Dermis microvascular lymphatic vessel endothelial cell (primary cell): ENCODE data around the gene NXN. TPM values are rescaled to one million over a fixed set of nuclear protein-coding genes. Genes with fewer than 3 reads are reported as not detected.
A peak's percentile ranks its signal among the peaks of the same experiment; 100 is the strongest.
"Not testable (repeated sequence)": the region's sequence is repeated elsewhere in the genome, so short reads cannot be mapped to it uniquely, and the experiment has no call there.

Experiments used
- DNase-seq, 2 donors: peaks; one replicate each; pipeline versions ENCODE4 v3.0.0 to v3.0.0-alpha.2; 2010; ENCODE audit warnings: low read depth in 2 of 2
- total RNA-seq: library from RNA; depleted of rRNA; stranded (reverse); fragments of >200 nt; gene quantifications from 2 replicates; pipeline ENCODE4 v1.2.1, GENCODE V29; 2014

The NXN gene
- total RNA-seq, 1 donor from 2014 or later = 91.7 TPM

DNA sequence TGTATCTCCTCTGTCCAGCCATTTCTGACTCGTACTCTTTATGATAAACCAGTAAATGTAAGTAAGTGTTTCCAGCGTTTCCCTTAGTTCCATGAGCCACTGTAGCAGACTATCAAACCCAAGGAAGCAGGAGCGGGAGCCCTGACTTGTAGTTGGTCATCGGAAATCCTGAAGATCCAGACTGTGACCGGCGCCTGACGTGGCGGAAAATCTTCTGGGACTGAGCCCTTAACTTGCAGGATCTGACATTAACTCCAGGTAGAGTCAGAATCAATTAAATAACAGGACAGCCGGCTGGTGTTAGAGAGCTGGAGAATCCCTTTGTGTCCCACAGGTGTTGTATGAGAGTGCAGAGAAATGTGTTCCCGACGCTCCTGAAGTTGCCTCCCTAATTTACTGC lies 201.5 kb downstream of the NXN start:
- no peak for DNase-seq

DNA sequence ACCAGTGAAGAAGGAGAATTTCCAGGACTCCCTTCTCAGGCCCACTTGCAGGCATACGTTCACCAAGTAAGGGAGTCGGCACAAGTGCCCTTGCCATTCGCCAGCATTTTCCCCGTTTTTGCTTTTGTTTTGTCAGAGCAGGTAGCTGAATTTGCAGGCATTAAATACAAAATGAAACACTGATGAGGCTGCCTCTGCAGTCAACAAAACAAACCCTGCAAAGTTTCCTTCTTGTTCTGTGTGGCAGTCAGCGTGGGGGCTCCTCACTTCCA lies 205.3 kb downstream of the NXN start:
- DNase-seq = no peak

DNA sequence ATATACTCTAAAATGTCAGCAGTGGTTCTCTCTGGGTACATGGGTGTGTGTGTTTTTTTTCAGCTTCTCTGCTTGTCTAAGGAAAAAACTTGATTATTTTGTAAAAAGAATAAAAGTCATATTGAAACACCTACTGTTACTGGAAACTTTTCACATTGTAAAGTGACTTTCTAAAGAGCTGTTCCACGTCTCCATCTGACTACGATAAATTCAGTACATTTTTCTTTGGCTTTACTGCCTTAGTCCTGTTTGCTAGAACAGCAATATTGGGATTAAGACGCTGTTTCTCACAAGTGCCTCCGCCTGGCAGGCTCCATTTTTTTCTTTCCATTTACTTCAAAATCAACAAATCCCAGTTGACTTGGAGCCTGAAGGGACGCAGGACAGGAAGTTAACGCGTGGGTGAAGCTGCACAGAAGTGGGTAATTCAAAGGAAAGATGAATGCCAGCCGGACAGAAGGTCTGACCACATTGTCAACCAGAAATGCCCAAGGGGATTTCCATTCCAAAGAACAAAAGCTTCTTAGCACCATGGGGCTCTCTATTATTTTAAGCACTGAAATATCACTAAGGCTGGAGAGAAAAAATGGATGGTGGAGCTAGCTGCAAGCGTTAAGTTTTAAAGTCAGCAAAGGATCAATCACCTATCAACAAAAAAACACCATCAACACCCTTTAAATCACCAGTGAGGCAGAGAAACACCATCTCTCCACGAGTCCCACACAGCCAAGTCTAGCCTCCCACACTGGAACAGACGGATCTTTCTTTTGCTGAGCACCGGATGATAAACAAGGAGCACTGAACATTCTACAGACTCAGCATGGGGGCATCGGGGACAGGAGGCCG lies 205.9 kb downstream of the NXN start:
- DNase-seq = no peak

DNA sequence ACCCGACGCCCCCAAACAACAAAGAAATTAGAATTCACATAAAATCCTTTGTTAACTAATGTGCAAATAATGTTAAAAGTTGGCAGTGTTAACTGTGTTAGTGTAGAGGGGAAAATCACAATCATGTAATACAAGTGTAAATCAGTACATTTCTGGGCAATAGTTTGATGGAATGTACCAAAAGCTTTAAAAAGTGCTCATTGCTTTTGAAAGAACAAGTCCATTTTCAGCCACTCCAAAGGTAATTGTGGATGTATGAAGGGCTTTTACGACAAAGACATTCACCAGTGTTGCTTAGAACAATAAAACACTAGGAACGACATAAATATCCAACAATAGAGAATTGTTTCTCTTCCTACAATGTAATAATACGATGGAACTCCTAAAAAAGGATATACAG lies 206.6 kb downstream of the NXN start:
- no peak for DNase-seq

DNA sequence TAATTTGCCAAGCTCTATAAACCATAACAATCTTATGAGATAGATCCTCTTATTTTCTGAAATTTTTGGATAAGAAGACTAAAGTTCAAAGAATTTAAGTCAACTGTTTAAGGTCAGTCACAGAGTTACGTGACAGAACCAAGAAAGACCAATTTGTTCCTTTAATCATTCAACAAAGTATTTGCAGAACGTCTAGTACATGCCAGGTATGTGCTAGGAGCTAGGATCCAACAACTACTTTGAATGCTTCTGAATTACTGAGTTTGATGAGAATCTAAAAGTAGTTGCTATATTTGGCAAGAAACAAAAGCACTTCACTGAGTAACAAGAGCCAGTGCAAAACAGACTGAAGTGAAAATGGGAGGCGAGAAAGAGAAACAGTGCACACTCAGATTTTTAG lies 212.5 kb downstream of the NXN start:
- DNase-seq = no peak

DNA sequence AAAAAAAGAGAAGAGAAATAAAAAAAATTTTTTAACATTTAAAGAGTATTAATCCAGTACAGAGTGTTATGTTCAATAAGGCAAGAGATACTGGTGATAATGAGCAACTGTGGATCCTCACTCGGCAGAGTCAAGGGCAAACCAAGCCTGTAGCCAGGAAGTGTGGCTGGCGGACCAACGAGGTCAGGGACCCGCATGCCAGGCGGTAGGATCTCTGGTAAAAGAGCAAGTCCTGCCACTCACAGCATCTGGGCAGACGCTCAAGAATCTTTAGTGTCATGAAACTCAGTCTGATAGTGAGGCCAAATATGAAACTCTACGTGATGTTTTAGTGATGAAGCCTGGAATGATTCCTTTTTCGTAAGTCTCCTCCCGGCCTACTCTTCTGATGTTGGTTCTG lies 219.2 kb downstream of the NXN start:
- no peak for DNase-seq

DNA sequence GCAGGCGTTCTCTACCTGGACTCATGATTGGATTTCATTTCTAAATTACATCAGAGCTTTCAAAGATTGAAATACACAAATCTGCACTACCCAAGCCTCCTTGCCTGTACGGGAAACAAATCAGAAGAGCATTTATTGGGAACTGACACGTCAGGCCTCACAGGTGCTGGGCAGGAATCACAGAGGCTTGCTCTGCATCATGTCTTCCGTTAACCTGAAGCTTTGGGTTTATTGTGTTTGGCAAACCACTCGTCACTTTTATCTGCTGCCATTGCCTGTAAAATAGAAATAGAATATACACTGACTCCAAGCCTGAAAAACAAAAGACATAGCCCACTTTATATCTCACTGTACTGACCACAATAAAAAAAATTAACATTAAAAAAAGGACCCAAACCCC lies 219.6 kb downstream of the NXN start:
- DNase-seq = no peak

DNA sequence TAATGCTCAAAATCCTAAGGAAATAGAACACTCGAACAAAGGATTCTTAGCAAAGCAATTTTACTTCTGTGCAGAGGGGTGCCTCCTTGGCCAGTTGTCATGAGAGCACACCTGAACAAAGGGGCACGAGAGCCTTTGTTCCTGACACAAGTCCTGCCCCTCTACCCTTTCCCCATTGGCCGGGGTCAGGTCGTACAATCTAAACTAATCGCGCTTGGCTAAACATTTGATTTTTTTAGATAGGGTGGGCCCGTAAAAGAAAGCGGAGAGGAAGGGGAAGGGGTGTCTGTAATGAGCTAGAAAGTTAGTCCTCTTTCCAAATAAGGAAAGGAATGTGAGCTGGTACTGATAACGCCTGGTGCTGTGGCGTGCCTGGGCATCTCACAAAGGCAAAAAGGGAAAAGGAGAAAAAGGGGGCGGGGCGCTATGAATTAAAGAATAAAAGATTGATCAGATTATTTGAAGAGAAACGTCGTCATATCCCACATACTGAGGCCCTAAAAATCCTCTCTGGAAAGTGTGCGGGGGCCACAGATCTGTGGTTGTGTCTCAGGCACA lies 223.5 kb downstream of the NXN start:
- DNase-seq = not testable (repeated sequence)

DNA sequence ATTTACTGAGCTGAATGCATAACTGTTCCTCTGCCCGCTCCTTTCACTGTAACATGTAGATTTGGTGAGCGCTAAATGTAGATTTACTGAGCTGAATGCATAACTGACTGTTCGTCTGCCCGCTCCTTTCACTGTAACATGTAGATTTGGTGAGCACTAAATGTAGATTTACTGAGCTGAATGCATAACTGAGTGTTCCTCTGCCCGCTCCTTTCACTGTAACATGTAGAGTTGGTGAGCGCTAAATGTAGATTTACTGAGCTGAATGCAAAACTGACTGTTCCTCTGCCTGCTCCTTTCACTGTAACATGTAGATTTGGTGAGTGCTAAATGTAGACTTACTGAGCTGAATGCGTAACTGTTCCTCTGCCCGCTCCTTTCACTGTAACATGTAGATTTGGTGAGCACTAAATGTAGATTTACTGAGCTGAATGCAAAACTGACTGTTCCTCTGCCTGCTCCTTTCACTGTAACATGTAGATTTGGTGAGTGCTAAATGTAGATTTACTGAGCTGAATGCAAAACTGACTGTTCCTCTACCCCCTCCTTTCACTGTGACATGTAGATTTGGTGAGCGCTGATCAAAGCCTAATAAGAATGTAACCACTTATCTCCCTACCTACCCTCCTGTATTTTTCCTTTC lies 224.1 kb downstream of the NXN start:
- DNase-seq = not testable (repeated sequence)

DNA sequence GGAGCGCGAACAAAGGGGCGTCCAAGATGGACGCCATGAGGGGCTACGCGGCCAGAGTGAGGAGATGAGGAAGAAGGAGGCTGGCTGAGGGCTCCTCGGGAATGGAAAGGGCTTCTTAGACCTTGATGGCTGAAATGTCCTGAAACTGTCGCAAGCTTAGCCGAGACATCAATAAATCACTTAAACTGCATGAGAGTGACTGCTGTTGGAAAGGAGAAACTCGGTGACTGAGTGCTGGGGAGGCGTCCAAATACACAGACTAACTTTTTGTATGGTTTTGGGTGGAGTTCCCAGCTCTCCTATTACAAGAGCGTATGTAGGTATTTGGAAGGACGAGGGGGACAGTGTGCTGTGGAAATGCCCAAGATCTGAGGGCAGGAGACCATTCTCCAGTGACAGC lies 226.2 kb downstream of the NXN start:
- DNase-seq = no peak

DNA sequence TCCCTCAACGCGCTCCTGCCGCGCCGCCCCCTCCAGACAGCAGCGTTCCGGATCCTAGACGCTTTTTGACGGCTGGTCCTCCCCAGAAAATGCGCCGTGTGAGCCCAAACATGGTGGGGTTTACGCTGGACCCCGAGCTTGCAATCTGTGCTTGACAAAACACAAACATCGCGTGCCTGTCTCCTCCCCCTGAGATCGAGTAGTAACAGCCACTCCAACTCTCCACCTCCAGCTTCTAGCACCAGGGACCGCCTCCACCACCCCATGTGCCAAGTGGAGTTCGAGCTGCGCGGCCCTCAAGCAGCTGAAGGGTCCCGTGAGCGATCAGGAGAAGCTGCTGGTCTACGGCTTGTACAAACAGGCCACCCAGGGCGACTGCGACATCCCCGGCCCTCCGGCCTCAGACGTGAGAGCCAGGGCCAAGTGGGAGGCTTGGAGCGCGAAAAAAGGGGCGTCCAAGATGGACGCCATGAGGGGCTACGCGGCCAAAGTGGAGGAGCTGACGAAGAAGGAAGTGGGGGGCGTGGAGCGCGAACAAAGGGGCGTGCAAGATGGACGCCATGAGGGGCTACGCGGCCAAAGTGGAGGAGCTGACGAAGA lies 226.9 kb downstream of the NXN start:
- DNase-seq = peak in 1 of 2 donors; percentile 76

DNA sequence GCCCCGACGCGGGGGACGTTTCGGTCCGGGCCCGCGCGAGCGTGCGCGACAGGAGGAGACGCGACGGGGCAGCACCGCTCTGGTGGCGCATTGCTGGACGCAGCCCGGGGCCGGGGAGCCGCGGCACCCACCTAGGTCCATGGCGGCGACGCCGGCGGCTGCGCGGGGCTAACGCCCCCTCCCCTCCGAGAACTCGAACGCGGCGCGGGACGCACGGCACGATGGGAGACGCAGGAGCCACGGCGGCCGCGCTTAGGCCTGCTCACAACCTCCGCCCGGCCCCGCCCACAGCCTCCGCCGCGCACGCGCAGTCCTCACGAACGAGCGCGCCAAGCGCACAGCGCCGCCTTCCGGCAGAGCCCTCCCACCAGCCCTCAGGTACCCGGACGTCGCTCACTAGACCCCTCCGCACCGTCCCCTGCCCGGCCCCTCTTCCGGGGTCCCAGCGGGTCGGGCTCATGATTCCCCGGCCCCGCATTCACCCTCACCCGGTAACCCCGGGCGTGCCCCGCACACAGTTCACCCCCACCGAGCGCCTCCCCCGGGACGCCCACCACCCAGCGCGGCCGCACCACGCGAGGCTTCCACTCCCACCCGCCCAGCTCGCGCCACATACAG lies 227.5 kb downstream of the NXN start, which contains the start of gene GEMIN4:
GEMIN4 (minus strand) TSS at position 263 of the 618 bp plus-strand sequence; CDS start at position 141, 122 bp downstream.
- peak; percentile 75 to 90 for DNase-seq

DNA sequence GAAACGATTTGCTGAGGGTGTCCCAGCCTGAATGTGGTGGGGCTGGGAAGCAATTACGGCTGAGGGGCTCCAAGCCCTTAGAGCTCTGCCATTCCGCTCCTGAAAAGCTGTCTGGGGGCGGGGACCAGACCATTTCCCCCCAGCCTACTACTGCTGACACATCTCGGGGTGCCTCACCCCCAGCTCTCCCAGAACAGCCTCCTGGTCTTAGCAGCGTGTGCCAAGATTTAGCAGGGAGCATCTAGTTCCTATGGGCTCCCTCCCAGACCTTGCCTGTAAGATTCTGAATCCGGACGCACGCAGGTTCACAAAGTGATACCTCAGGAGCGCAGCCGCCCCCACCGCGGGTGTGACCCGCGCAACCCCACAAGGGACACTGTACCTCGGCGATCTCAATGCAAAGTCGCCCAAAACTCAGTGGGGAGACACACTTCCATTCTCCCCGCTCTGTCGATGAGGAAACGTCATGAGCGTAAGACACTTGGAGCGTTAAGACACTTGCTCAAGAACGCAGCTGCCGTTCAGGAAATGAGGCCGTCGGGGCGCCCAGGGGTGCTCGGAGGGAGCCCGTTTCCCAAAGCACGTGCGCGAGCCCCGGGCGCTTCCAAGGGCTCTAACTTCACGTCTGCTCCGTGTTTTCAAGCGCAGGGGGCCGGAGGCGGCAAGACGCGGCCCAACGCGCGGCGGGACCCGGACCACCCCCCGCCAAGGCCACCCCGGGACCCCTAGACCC lies 228.1 kb downstream of the NXN start:
- DNase-seq = peak in 1 of 2 donors; percentile 28

DNA sequence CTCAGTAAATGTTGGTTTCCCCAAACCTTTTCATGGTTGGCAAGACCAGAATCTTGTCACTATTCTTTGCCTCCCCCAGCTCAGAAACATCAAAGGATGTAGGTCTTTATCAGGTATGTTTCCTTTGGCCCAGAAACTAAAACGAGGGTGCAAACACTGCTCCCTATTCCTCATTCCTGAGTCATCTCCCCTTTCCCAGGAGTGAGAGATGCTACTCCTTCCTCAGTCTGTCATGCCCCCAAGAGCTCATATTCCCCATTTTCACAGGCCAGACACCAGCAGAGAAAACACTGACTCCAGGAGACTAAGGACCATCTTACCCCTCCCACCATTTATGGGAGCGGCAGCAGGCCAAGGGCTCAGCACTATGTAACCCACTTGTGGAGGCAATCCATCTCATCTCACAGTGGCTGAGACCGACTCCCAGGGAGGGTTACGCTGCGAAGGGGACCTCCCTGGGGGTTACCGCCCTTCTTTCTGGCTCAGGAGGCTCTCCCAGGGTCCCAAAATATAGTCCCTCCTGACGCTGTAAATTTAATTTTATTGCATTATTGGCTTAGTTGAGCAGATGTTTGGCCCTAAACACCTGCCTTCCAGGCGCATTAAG lies 229.0 kb downstream of the NXN start:
- no peak for DNase-seq

DNA sequence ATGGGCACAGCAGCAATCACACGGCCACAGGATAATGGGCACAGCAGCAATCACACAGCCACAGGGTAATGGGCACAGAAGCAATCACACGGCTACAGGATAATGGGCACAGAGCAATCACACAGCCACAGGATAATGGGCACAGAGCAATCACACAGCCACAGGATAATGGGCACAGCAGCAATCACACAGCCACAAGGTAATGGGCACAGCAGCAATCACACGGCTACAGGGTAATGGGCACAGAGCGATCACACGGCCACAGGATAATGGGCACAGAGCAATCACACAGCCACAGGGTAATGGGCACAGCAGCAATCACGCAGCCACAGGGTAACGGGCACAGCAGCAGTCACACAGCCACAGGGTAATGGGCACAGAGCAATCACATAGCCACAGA lies 230.2 kb downstream of the NXN start:
- DNase-seq = not testable (repeated sequence)

Other genes with a start within 250 kb of the NXN start
- 9.0 and 23.5 TPM in 2 replicates for gene TLCD3A, start 247.2 kb downstream of the NXN start, total RNA-seq
- 8.6 and 11.9 TPM in 2 replicates for gene GEMIN4, start 227.5 kb downstream of the NXN start, total RNA-seq
- gene GLOD4, start 197.5 kb downstream of the NXN start, total RNA-seq = 40.0 and 42.7 TPM in 2 replicates
- gene MRM3, start 197.4 kb downstream of the NXN start, total RNA-seq = 11.9 and 12.5 TPM in 2 replicates
- gene TIMM22, start 17.4 kb upstream of the NXN start, total RNA-seq = 14.0 and 15.6 TPM in 2 replicates
- 30.2 and 34.7 TPM in 2 replicates for gene ABR, start 200.2 kb upstream of the NXN start, total RNA-seq